GM12878 (cell line): ENCODE measurements around the gene XPO5. TPM values are rescaled to one million over a fixed set of nuclear protein-coding genes. Genes with fewer than 3 reads are reported as not detected.

ENCODE experiments used
- ATAC-seq: fragments of 200-7000 bp; cut with Tn5 transposase; 3 replicates; pipeline ENCODE4 v1.9.1; 2020; ENCODE audit warnings: mild to moderate bottlenecking, moderate library complexity
- BruUV-seq: library from RNA; stranded (reverse); fragments of 400-500 nt; replicated peaks from 2 replicates; lab custom pipeline; 2021; lab: Mats Ljungman, UMichigan
- CTCF ChIA-PET: fragments of 300-600 bp; sonication (Branson Sonifier 250); formaldehyde crosslinking; extraction: SDS; loops from one replicate; lab custom pipeline; 2021; ENCODE audit warnings: inconsistent platforms; lab: Yijun Ruan, JAX
- POLR2A ChIA-PET: fragments of 350-600 bp; formaldehyde crosslinking; extraction: SDS; loops from one replicate; lab custom pipeline; 2021; ENCODE audit warnings: inconsistent platforms; lab: Charles Lee
- RAD21 ChIA-PET: fragments of 300-600 bp; sonication (Branson Sonifier 250); formaldehyde crosslinking; loops from one replicate; lab custom pipeline; 2023; ENCODE audit warnings: antibody characterized with exemption; ENCODE audit not compliant: unreplicated experiment; lab: Charles Lee
- SMC1A ChIA-PET: fragments of 300-600 bp; sonication (Branson Sonifier 250); formaldehyde crosslinking; loops from one replicate; lab custom pipeline; 2023; ENCODE audit not compliant: unreplicated experiment, uncharacterized antibody; lab: Charles Lee
- DNase-seq: peaks from one replicate; pipeline ENCODE4 v3.0.0-alpha.2; 2011; ENCODE audit warnings: low read depth, low spot score
- FAIRE-seq: peaks from 3 replicates; lab custom pipeline; 2011; peaks lifted over from hg19 to GRCh38; lab: Jason Lieb, UNC
- H2AFZ ChIP-seq: 2 replicates; pipeline ENCODE4 v1.6.0; 2011; ENCODE audit warnings: low read depth, low read length, control low read depth; ENCODE audit not compliant: control insufficient read depth
- H3K27ac ChIP-seq: 2 replicates; pipeline ENCODE4 v1.5.1; 2011; ENCODE audit warnings: control low read depth; ENCODE audit not compliant: control insufficient read depth, insufficient read depth
- H3K27me3 ChIP-seq, 2 experiments: replicated peaks in 1 of 2; 2 replicates each; pipeline versions ENCODE4 v1.6.0 to v1.6.1; 2011; ENCODE audit warnings: low read length in 1 of 2; ENCODE audit not compliant: control insufficient read depth in 2 of 2, insufficient read depth in 2 of 2
- H3K36me3 ChIP-seq, 2 experiments: 2 replicates each; pipeline ENCODE4 v1.5.1; 2011; ENCODE audit warnings: low read length in 1 of 2; ENCODE audit not compliant: control insufficient read depth in 2 of 2, insufficient read depth in 2 of 2
- H3K4me1 ChIP-seq: 2 replicates; pipeline ENCODE4 v1.6.1; 2011; ENCODE audit warnings: mild to moderate bottlenecking, low read length, moderate library complexity, mixed read lengths; ENCODE audit not compliant: control insufficient read depth, insufficient read depth
- H3K4me2 ChIP-seq: 2 replicates; pipeline ENCODE4 v1.6.0; 2011; ENCODE audit warnings: control low read depth; ENCODE audit not compliant: control insufficient read depth, insufficient read depth
- H3K4me3 ChIP-seq: fragments of 200-600 bp; sonication (generic); 2 replicates; pipeline ENCODE4 v1.5.1; 2016
- H3K79me2 ChIP-seq: 2 replicates; pipeline ENCODE4 v1.6.0; 2011; ENCODE audit warnings: low read length; ENCODE audit not compliant: control insufficient read depth, insufficient read depth
- H3K9ac ChIP-seq: 2 replicates; pipeline ENCODE4 v1.8.0; 2011; ENCODE audit warnings: low read length, control low read depth, mixed read lengths; ENCODE audit not compliant: control insufficient read depth, insufficient read depth
- H3K9me3 ChIP-seq: replicated peaks from 3 replicates; pipeline ENCODE4 v1.5.1; 2011; ENCODE audit warnings: mild to moderate bottlenecking, low read length; ENCODE audit not compliant: control insufficient read depth, insufficient read depth
- H4K20me1 ChIP-seq: 2 replicates; pipeline ENCODE4 v1.6.0; 2011; ENCODE audit not compliant: control insufficient read depth, insufficient read depth
- BHLHE40 ChIP-seq, 2 experiments: fragments of 450-650 bp in 1 of 2; IDR thresholded peaks; 2 replicates each; pipeline ENCODE4 v1.6.1; 2011 to 2017; ENCODE audit warnings: low read depth in 2 of 2, borderline replicate concordance in 1 of 2, improper control_type of control experiment in 1 of 2, low read length in 1 of 2, mild to moderate bottlenecking in 1 of 2
- BRCA1 ChIP-seq: IDR thresholded peaks from 2 replicates; pipeline ENCODE4 v1.6.1; 2011; ENCODE audit warnings: low read depth, low read length, improper control_type of control experiment
- KDM1A ChIP-seq: fragments of 200-600 bp; sonication (generic); IDR thresholded peaks from 2 replicates; pipeline ENCODE4 v1.6.1; 2016; ENCODE audit warnings: borderline replicate concordance
- MTA2 ChIP-seq: fragments of 450-650 bp; IDR thresholded peaks from 2 replicates; pipeline ENCODE4 v1.6.1; 2016; ENCODE audit warnings: low read depth, mild to moderate bottlenecking, moderate library complexity
- POU2F2 ChIP-seq: IDR thresholded peaks from 3 replicates; pipeline ENCODE4 v1.6.1; 2011; ENCODE audit warnings: low read depth, mild to moderate bottlenecking, low read length, borderline replicate concordance
- SP1 ChIP-seq: IDR thresholded peaks from one replicate; pipeline ENCODE4 v1.6.1; 2011; ENCODE audit warnings: low read depth, low read length
- STAT1 ChIP-seq: fragments of 450-650 bp; conservative IDR thresholded peaks from 2 replicates; pipeline ENCODE4 v1.6.1; 2014; ENCODE audit warnings: antibody characterized with exemption, mild to moderate bottlenecking
- SUPT20H ChIP-seq: IDR thresholded peaks from 2 replicates; pipeline ENCODE4 v1.6.1; 2011; ENCODE audit warnings: low read depth, mild to moderate bottlenecking, low read length, moderate library complexity, borderline replicate concordance; ENCODE audit not compliant: control insufficient read depth
- ZSCAN29 ChIP-seq: fragments of 450-650 bp; IDR thresholded peaks from 2 replicates; pipeline ENCODE4 v1.6.1; 2017; ENCODE audit warnings: mild to moderate bottlenecking, moderate library complexity
- WGBS: methylation state at CpG from one replicate; pipeline ENCODE4 v1.1.6; 2016; ENCODE audit warnings: low lambda C conversion rate; ENCODE audit not compliant: insufficient replicate concordance, insufficient coverage; ENCODE audit errors: missing lambda C conversion rate; 5-methylcytosine and 5-hydroxymethylcytosine counted together
- in situ Hi-C: fragments of 300-500 bp; cut with MboI; formaldehyde crosslinking; loops from 9 replicates; pipeline ENCODE4 v1.14.3; 2018; ENCODE audit warnings: mixed read lengths
- intact Hi-C: fragments of 100-400 bp; cut with micrococcal nuclease; formaldehyde crosslinking; loops from one replicate; pipeline ENCODE4 v1.14.2; 2022; ENCODE audit not compliant: unreplicated experiment
- polyA plus RNA-seq, 11 experiments: library from polyadenylated mRNA; depleted of rRNA in 4 of 11; unstranded in 6 of 11; stranded (reverse) in 5 of 11; fragments of >200 nt; fragmentation: Nextera tagmentation in 4 of 11; fragmentation: Illumina TruSeq in 1 of 11; extraction: Ambion mirVana in 4 of 11; extraction: Trizol in 1 of 11; gene quantifications; 1 replicate in 1 of 11; 2 replicates in 10 of 11; pipeline versions ENCODE4 v1.2.1 to v1.2.3, GENCODE V29; 2011 to 2016; ENCODE audit warnings: inconsistent platforms in 2 of 11, missing spikeins in 2 of 11, low read depth in 1 of 11
- total RNA-seq, 4 experiments: library from RNA; depleted of rRNA in 3 of 4; stranded (reverse); fragments of >200 nt in 3 of 4; fragmentation: Illumina TruSeq in 1 of 4; extraction: Trizol in 1 of 4; gene quantifications; 2 replicates each; pipeline versions ENCODE4 v1.2.1 to v1.2.3, GENCODE V29; 2013 to 2021
- TF ChIP-seq, protein P1 (sequence below): IDR thresholded peaks from 2 replicates; pipeline ENCODE4 v1.6.1; 2012; ENCODE audit warnings: mild to moderate bottlenecking, low read depth, low read length
- TF ChIP-seq, protein P2 (sequence below): IDR thresholded peaks from 2 replicates; pipeline ENCODE4 v1.6.1; 2012; ENCODE audit warnings: low read depth, low read length, improper control_type of control experiment
- TF ChIP-seq, protein P3 (sequence below): fragments of 450-650 bp; IDR thresholded peaks from 2 replicates; pipeline ENCODE4 v1.6.1; 2018; ENCODE audit warnings: borderline replicate concordance, mild to moderate bottlenecking; ENCODE audit not compliant: partially characterized antibody

Gene XPO5
- total and polyA plus RNA-seq, 10 of the 15 experiments (the other 5 are each of a cell fraction or from before 2014, with no cell fraction given): 11.3 to 76.0 (median 41.6) TPM

DNA sequence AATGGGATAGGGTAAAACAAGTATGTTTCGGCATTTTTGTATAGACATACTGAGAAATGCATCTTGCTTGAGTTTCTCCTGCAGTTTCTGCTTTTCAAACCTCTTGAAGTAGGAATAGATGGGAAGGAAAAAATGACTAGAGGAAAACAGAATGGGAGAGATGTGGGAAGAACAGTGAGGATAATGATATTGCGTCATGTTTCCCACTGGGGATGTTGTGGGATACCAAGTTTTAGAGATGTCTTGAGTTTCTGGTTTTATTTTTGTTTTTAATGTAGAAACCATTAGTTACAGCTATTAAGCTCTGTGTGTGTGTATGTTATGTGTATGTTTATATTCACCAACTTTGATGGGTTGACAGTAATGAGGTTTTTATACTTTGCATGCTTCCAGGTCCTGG is 24.8 kb upstream of the XPO5 start:
- intact Hi-C loops (no loop called here), in situ Hi-C loops (no loop called here)
- CTCF ChIA-PET: interaction anchor here (0.6 to 1.6 kb wide), 3 partner anchors 9 to 22 kb away, joined by 3 to 5 read pairs (median 3); no protein-coding TSS in a partner anchor

More for the DNA sequence above, 24.8 kb upstream of the XPO5 start:
- Histone ChIP-seq H3K79me2 (no peaks in the 10 kb centered on the region), H3K4me2 (no peak overlapping the region), H3K9ac (no peak overlapping the region), H3K4me1 (no peaks in the 10 kb centered on the region), H4K20me1 (no peaks in the 10 kb centered on the region), H2AFZ (no peak overlapping the region), H3K4me3 (no peak overlapping the region; the same call in 1 of the 2 replicates), H3K9me3 (no peaks in the 10 kb centered on the region), H3K27me3 (no peaks in the 10 kb centered on the region), H3K27ac (no peak overlapping the region), H3K36me3 (peaks cover 3 to 28% of the 10 kb centered on the region in 2 experiments)
- ChIA-PET POLR2A (no interaction called here), RAD21 (no interaction called here), SMC1A (interaction anchor here (0.9 kb wide), 1 partner anchor 8 kb away, joined by 3 read pairs; no protein-coding TSS in a partner anchor)
- no peak for DNase-seq
- no peak for TF ChIP-seq SUPT20H
- TF ChIP-seq BRCA1: no peak
- TF ChIP-seq, protein P1, sequence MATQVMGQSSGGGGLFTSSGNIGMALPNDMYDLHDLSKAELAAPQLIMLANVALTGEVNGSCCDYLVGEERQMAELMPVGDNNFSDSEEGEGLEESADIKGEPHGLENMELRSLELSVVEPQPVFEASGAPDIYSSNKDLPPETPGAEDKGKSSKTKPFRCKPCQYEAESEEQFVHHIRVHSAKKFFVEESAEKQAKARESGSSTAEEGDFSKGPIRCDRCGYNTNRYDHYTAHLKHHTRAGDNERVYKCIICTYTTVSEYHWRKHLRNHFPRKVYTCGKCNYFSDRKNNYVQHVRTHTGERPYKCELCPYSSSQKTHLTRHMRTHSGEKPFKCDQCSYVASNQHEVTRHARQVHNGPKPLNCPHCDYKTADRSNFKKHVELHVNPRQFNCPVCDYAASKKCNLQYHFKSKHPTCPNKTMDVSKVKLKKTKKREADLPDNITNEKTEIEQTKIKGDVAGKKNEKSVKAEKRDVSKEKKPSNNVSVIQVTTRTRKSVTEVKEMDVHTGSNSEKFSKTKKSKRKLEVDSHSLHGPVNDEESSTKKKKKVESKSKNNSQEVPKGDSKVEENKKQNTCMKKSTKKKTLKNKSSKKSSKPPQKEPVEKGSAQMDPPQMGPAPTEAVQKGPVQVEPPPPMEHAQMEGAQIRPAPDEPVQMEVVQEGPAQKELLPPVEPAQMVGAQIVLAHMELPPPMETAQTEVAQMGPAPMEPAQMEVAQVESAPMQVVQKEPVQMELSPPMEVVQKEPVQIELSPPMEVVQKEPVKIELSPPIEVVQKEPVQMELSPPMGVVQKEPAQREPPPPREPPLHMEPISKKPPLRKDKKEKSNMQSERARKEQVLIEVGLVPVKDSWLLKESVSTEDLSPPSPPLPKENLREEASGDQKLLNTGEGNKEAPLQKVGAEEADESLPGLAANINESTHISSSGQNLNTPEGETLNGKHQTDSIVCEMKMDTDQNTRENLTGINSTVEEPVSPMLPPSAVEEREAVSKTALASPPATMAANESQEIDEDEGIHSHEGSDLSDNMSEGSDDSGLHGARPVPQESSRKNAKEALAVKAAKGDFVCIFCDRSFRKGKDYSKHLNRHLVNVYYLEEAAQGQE: no peak
- TF ChIP-seq ZSCAN29: no peak
- no peak for TF ChIP-seq SP1
- TF ChIP-seq, protein P2, sequence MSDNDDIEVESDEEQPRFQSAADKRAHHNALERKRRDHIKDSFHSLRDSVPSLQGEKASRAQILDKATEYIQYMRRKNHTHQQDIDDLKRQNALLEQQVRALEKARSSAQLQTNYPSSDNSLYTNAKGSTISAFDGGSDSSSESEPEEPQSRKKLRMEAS: no peak
- TF ChIP-seq, protein P3, sequence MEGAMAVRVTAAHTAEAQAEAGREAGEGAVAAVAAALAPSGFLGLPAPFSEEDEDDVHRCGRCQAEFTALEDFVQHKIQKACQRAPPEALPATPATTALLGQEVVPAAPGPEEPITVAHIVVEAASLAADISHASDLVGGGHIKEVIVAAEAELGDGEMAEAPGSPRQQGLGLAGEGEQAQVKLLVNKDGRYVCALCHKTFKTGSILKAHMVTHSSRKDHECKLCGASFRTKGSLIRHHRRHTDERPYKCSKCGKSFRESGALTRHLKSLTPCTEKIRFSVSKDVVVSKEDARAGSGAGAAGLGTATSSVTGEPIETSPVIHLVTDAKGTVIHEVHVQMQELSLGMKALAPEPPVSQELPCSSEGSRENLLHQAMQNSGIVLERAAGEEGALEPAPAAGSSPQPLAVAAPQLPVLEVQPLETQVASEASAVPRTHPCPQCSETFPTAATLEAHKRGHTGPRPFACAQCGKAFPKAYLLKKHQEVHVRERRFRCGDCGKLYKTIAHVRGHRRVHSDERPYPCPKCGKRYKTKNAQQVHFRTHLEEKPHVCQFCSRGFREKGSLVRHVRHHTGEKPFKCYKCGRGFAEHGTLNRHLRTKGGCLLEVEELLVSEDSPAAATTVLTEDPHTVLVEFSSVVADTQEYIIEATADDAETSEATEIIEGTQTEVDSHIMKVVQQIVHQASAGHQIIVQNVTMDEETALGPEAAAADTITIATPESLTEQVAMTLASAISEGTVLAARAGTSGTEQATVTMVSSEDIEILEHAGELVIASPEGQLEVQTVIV: no peak
- no peak for TF ChIP-seq STAT1
- TF ChIP-seq BHLHE40 (IDR thresholded peaks at IDR 0.05; ENCODE audit: borderline replicate concordance in 1 of 2, low read depth in 2 of 2, low read length in 1 of 2): no peak
- TF ChIP-seq POU2F2: no peak
- TF ChIP-seq KDM1A: no peak
- TF ChIP-seq MTA2: no peak
- ATAC-seq: no peak
- BruUV-seq: no TSS peak
- no peak for FAIRE-seq
- WGBS: 98% methylated on average over 2 of the region's 2 CpGs
